PC-3 (cell line): ENCODE measurements around the gene PLA2G2C. TPM values are rescaled to one million over a fixed set of nuclear protein-coding genes. Genes with fewer than 3 reads are reported as not detected.

Source experiments
- ATAC-seq: fragments of 200-7000 bp; cut with Tn5 transposase; 2 replicates; pipeline ENCODE4 v1.9.1; 2020; ENCODE audit warnings: mild to moderate bottlenecking, moderate library complexity
- BruUV-seq: library from RNA; stranded (reverse); fragments of 400-500 nt; replicated peaks from 2 replicates; lab custom pipeline; 2021; lab: Mats Ljungman, UMichigan
- CTCF ChIA-PET: fragments of 300-600 bp; sonication (Branson Sonifier 250); formaldehyde crosslinking; loops from one replicate; lab custom pipeline; 2022; ENCODE audit warnings: antibody characterized with exemption; lab: Charles Lee
- POLR2A ChIA-PET: fragments of 300-600 bp; sonication (Branson Sonifier 250); formaldehyde crosslinking; loops from one replicate; lab custom pipeline; 2022; ENCODE audit warnings: antibody characterized with exemption; ENCODE audit not compliant: unreplicated experiment; lab: Charles Lee
- DNase-seq: peaks from one replicate; pipeline ENCODE4 v3.0.0-alpha.2; 2015
- H2AFZ ChIP-seq: fragments of 300-600 bp; sonication (generic); 2 replicates; pipeline ENCODE4 v1.6.0; 2016; ENCODE audit warnings: antibody characterized with exemption, low read length
- H3F3A ChIP-seq: fragments of 300-600 bp; sonication (generic); one replicate; pipeline ENCODE4 v1.6.0; 2017; ENCODE audit warnings: antibody characterized with exemption, low read length, control low read depth, mild to moderate bottlenecking; ENCODE audit not compliant: unreplicated experiment
- H3K27ac ChIP-seq: fragments of 300-600 bp; sonication (generic); 2 replicates; pipeline ENCODE4 v1.5.1; 2016; ENCODE audit warnings: mild to moderate bottlenecking, low read length
- H3K27me3 ChIP-seq: fragments of 300-600 bp; sonication (generic); 2 replicates; pipeline ENCODE4 v1.6.1; 2016; ENCODE audit warnings: low read length, mixed read lengths
- H3K36me3 ChIP-seq: fragments of 300-600 bp; sonication (generic); 2 replicates; pipeline ENCODE4 v1.6.1; 2016; ENCODE audit warnings: low read depth, mixed run types, low read length, mixed read lengths
- H3K4me1 ChIP-seq: fragments of 300-600 bp; sonication (generic); 2 replicates; pipeline ENCODE4 v1.5.1; 2016; ENCODE audit warnings: low read length; ENCODE audit not compliant: insufficient read depth
- H3K4me2 ChIP-seq: fragments of 300-600 bp; sonication (generic); 2 replicates; pipeline ENCODE4 v1.6.0; 2016; ENCODE audit warnings: low read length
- H3K4me3 ChIP-seq: fragments of 300-600 bp; sonication (generic); 2 replicates; pipeline ENCODE4 v1.5.1; 2016; ENCODE audit warnings: mild to moderate bottlenecking, low read length, mixed read lengths
- H3K79me2 ChIP-seq: fragments of 300-600 bp; sonication (generic); 2 replicates; pipeline ENCODE4 v1.6.1; 2017; ENCODE audit warnings: low read length, mixed read lengths
- H3K9ac ChIP-seq: fragments of 300-600 bp; sonication (generic); 2 replicates; pipeline ENCODE4 v1.6.0; 2016; ENCODE audit warnings: mild to moderate bottlenecking, low read length
- H3K9me2 ChIP-seq: fragments of 300-600 bp; sonication (generic); replicated peaks from 2 replicates; pipeline ENCODE4 v1.6.1; 2016; ENCODE audit warnings: mixed run types, low read length, mixed read lengths
- H3K9me3 ChIP-seq: fragments of 300-600 bp; sonication (generic); 2 replicates; pipeline ENCODE4 v1.6.1; 2016; ENCODE audit warnings: low read length, mixed read lengths
- H4K20me1 ChIP-seq: fragments of 300-600 bp; sonication (generic); 2 replicates; pipeline ENCODE4 v1.6.1; 2016; ENCODE audit warnings: low read length, mixed read lengths
- EZH2 ChIP-seq: fragments of 300-600 bp; sonication (generic); IDR thresholded peaks from one replicate; pipeline ENCODE4 v1.6.1; 2017; ENCODE audit warnings: antibody characterized with exemption, mild to moderate bottlenecking, low read length; ENCODE audit not compliant: unreplicated experiment
- EZH2phosphoT487 ChIP-seq: fragments of 300-600 bp; sonication (generic); IDR thresholded peaks from 2 replicates; pipeline ENCODE4 v1.6.1; 2018; ENCODE audit warnings: mild to moderate bottlenecking, antibody characterized with exemption, low read length, borderline replicate concordance
- intact Hi-C: fragments of 100-400 bp; cut with micrococcal nuclease; formaldehyde crosslinking; loops from 2 replicates; pipeline ENCODE4 v1.9.0; 2023
- total RNA-seq: library from RNA; depleted of rRNA; stranded (reverse); fragments of >200 nt; gene quantifications from 2 replicates; pipeline ENCODE4 v1.2.3, GENCODE V29; 2014
- TF ChIP-seq, protein P1 (sequence below): fragments of 300-600 bp; sonication (generic); conservative IDR thresholded peaks from 2 replicates; pipeline ENCODE4 v1.5.1; 2017; ENCODE audit warnings: antibody characterized with exemption, low read depth, mild to moderate bottlenecking, low read length

The PLA2G2C gene
- total RNA-seq, 1 experiment from 2014 or later = not detected

DNA sequence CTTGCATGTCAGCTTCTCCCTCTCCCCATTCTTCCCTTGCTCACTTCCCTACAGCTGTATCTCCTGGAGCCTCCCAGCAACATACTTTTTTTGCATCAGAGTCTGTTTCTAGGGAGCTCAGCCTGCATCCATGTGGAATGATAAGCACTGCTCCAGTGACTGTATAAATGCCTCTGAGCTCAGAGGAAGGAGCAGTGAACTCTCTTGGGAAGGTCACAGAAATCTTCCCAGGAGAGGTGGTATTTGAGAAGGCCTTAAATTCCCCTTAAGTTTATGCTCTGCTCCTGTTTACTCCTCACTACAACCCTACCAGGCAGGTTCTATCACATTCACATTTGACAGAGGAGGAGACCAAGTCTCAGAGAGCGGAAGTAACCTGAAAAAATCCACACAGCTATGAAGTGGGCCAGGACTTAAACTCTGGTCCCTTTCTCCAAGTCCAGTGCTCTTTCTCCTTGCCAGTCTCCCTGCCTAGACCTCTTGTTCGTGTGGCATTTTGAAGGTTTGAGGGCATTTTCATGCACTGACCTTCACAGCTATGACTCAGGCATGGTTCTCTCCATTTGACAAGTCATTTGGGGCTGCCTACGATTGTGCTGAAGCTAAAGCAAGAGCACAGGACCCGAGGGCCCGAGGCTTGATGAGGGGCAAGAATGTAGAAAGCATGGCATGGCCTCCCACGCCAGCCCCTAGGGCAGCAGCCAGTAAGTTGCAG, 6.0 kb downstream of the PLA2G2C start:
- Histone ChIP-seq H3K27ac (no peak overlapping the region), H3K9ac (no peak overlapping the region), H3K27me3 (no peaks in the 10 kb centered on the region), H3K36me3 (no peaks in the 10 kb centered on the region), H4K20me1 (no peaks in the 10 kb centered on the region), H3K4me2 (no peak overlapping the region), H2AFZ (no peak overlapping the region), H3F3A (no peaks in the 10 kb centered on the region), H3K79me2 (no peaks in the 10 kb centered on the region), H3K4me1 (peaks cover 8% of the 10 kb centered on the region; the same call in 1 of the 2 replicates), H3K9me3 (no peaks in the 10 kb centered on the region), H3K9me2 (no peaks in the 10 kb centered on the region), H3K4me3 (no peak overlapping the region)
- peak; percentile 40 for DNase-seq
- POLR2A ChIA-PET = no interaction called here
- CTCF ChIA-PET = interaction anchor here (1.2 kb wide), 1 partner anchor 33 kb away, joined by 3 read pairs; no protein-coding TSS in a partner anchor
- TF ChIP-seq EZH2phosphoT487 = no peak
- no peak for TF ChIP-seq EZH2
- TF ChIP-seq, protein P1, sequence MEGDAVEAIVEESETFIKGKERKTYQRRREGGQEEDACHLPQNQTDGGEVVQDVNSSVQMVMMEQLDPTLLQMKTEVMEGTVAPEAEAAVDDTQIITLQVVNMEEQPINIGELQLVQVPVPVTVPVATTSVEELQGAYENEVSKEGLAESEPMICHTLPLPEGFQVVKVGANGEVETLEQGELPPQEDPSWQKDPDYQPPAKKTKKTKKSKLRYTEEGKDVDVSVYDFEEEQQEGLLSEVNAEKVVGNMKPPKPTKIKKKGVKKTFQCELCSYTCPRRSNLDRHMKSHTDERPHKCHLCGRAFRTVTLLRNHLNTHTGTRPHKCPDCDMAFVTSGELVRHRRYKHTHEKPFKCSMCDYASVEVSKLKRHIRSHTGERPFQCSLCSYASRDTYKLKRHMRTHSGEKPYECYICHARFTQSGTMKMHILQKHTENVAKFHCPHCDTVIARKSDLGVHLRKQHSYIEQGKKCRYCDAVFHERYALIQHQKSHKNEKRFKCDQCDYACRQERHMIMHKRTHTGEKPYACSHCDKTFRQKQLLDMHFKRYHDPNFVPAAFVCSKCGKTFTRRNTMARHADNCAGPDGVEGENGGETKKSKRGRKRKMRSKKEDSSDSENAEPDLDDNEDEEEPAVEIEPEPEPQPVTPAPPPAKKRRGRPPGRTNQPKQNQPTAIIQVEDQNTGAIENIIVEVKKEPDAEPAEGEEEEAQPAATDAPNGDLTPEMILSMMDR = no peak
- intact Hi-C loops = no loop called here
- no peak for ATAC-seq
- no TSS peak for BruUV-seq

- H3K4me2 ChIP-seq = no peak overlapping the region
- no peak overlapping the region for H3K4me3 ChIP-seq
- H2AFZ ChIP-seq = no peak overlapping the region
- H4K20me1 ChIP-seq = no peaks in the 10 kb centered on the region
- TF ChIP-seq EZH2phosphoT487 = no peak
- TF ChIP-seq EZH2 = no peak
- TF ChIP-seq, protein P1 = no peak
- H3K79me2 ChIP-seq = no peaks in the 10 kb centered on the region
- H3K9me3 ChIP-seq = no peaks in the 10 kb centered on the region
- H3K27ac ChIP-seq = no peak overlapping the region
- ChIA-PET CTCF (interaction anchor here (1.2 kb wide), 1 partner anchor 33 kb away, joined by 3 read pairs; no protein-coding TSS in a partner anchor), POLR2A (no interaction called here)
- intact Hi-C loops = no loop called here
- ATAC-seq (no peak), DNase-seq (no peak)
- H3F3A ChIP-seq = no peaks in the 10 kb centered on the region
- BruUV-seq = no TSS peak
- no peaks in the 10 kb centered on the region for H3K27me3 ChIP-seq
- H3K9ac ChIP-seq = no peak overlapping the region
- H3K9me2 ChIP-seq = no peaks in the 10 kb centered on the region
- no peaks in the 10 kb centered on the region for H3K36me3 ChIP-seq
- peaks cover 8% of the 10 kb centered on the region; the same call in 1 of the 2 replicates for H3K4me1 ChIP-seq
These were observed 6.8 kb downstream of the PLA2G2C start for GRCh38 chr1:20179371-20180128.
